ENCODE measurements around the gene EBI3. TPM values are rescaled to one million over a fixed set of nuclear protein-coding genes. Genes with fewer than 3 reads are reported as not detected.

Gene EBI3
- total RNA-seq, 1 experiment from 2014 or later, result 1.4 TPM

DNA sequence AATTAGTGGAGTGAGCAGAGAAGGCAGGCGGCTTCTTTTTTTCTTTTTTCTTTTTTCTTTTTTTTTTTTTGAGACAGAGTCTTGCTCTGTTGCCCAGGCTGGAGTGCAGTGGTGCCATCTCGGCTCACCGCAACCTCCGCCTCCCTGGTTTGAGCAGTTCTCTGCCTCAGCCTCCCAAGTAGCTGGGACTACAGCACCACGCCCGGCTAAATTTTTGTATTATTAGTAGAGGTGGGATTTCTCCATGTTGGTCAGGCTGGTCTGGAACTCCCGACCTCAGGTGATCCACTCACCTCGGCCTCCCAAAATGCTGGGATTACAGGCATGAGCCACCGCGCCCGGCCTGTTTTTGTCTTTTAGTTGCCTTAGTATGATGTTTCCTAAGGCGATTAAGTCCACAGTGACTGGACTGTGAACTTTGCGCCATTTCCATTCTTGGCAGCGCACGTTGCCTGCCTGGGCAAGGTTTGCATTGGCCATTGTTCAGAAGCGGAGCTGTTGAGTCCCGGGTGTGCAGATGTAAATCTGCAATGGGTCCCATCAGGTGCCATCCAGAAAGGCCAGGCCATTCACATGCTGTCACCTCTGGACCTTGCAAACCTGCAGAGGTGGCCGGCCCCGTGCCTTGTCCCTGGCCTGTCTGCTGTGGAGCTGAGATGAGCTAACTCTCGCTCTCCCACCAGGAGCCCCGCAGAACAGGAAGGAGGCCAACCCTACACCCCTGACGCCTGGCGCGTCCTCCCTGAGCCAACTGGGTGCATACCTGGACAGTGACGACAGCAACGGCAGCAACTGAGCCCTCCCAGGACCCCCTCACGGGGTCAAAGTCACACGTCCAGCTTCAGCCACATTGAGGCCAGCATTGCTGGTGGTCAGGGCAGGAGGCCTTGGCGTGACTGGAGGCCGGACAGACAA, 38.8 kb downstream of the EBI3 start:
- no peaks in the 10 kb centered on the region for H3K9me3 Mint-ChIP-seq
- no peaks in the 10 kb centered on the region for H3K4me1 ChIP-seq (ENCODE audit: insufficient read depth, low read length)
- H3K27ac ChIP-seq (ENCODE audit: insufficient read length, low read depth, low read length), result no peak overlapping the region
- H3K27me3 Mint-ChIP-seq (ENCODE audit: low read depth), result no peaks in the 10 kb centered on the region
- peaks cover 2 to 5% of the 10 kb centered on the region in 2 experiments; a peak in 3 of 4 replicates for H3K4me1 Mint-ChIP-seq
- no peak overlapping the region for H3T11ph ChIP-seq (ENCODE audit: low read length)
- no peak overlapping the region for H2BK12ac ChIP-seq (ENCODE audit: insufficient read length, low read depth, low read length)
- H2AK5ac ChIP-seq (ENCODE audit: insufficient read length, low read length), result no peak overlapping the region
- H4K8ac ChIP-seq (replicated peaks; ENCODE audit: insufficient read length, low read depth, low read length), result no peak overlapping the region
- H3K9ac ChIP-seq (ENCODE audit: extremely low read depth, insufficient read length, low read length), result no peak overlapping the region
- DNase-seq, result no peak
- H4K91ac ChIP-seq (ENCODE audit: insufficient read length, low read depth, low read length), result no peak overlapping the region
- no peak overlapping the region for H3K4me2 ChIP-seq (ENCODE audit: insufficient read depth, insufficient read length, low read length)
- no peak overlapping the region for H3K4ac ChIP-seq (ENCODE audit: low read depth, low read length)
- no peak overlapping the region for H3K14ac ChIP-seq (ENCODE audit: insufficient read depth, low read length)
- no peaks in the 10 kb centered on the region for H4K20me1 ChIP-seq (ENCODE audit: control insufficient read depth, insufficient read depth, insufficient read length)
- H3K56ac ChIP-seq (ENCODE audit: insufficient read length, low read depth, low read length), result no peak overlapping the region
- no peak overlapping the region for H2AFZ ChIP-seq (ENCODE audit: low read length)
- TF ChIP-seq, protein P1, sequence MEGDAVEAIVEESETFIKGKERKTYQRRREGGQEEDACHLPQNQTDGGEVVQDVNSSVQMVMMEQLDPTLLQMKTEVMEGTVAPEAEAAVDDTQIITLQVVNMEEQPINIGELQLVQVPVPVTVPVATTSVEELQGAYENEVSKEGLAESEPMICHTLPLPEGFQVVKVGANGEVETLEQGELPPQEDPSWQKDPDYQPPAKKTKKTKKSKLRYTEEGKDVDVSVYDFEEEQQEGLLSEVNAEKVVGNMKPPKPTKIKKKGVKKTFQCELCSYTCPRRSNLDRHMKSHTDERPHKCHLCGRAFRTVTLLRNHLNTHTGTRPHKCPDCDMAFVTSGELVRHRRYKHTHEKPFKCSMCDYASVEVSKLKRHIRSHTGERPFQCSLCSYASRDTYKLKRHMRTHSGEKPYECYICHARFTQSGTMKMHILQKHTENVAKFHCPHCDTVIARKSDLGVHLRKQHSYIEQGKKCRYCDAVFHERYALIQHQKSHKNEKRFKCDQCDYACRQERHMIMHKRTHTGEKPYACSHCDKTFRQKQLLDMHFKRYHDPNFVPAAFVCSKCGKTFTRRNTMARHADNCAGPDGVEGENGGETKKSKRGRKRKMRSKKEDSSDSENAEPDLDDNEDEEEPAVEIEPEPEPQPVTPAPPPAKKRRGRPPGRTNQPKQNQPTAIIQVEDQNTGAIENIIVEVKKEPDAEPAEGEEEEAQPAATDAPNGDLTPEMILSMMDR (conservative IDR thresholded peaks at IDR 0.05), result no peak
- H3K23me2 ChIP-seq (ENCODE audit: insufficient read length, low read depth, low read length, poor library complexity, severe bottlenecking), result no peaks in the 10 kb centered on the region
- no peak overlapping the region for H3K4me3 Mint-ChIP-seq
- H3K18ac ChIP-seq (ENCODE audit: insufficient read length, low read depth, low read length), result no peak overlapping the region
- H2BK15ac ChIP-seq (ENCODE audit: low read depth, low read length), result no peak overlapping the region
- no peak overlapping the region for H3K23ac ChIP-seq (ENCODE audit: insufficient read length, low read depth, low read length)
- H3K9me3 ChIP-seq (ENCODE audit: control insufficient read depth, low read depth, low read length), result no peaks in the 10 kb centered on the region
- no peak overlapping the region for H2BK5ac ChIP-seq (ENCODE audit: insufficient read length, low read length)
- no peak overlapping the region for H2BK20ac ChIP-seq (ENCODE audit: low read depth, low read length, poor library complexity, severe bottlenecking)
- no peak overlapping the region for H2BK120ac ChIP-seq (ENCODE audit: low read depth, low read length, poor library complexity, severe bottlenecking)
- no peaks in the 10 kb centered on the region for H3K27me3 ChIP-seq (ENCODE audit: insufficient read depth, low read length)
- peaks cover 10 to 50% (median 28%) of the 10 kb centered on the region in 3 experiments; a peak in 6 of 7 replicates for H3K36me3 Mint-ChIP-seq (ENCODE audit: insufficient read depth in 1 of 3, low read depth in 3 of 3)
- H4K5ac ChIP-seq (ENCODE audit: insufficient read length, low read depth, low read length), result no peak overlapping the region
- H3K79me2 ChIP-seq (ENCODE audit: insufficient read depth, low read length), result no peaks in the 10 kb centered on the region
- no CpG with 5 or more reads among the region's 30 CpGs for WGBS (ENCODE audit: extremely low coverage, insufficient read length, low lambda C conversion rate)
- no peaks in the 10 kb centered on the region for H3K79me1 ChIP-seq (ENCODE audit: insufficient read depth, low read depth, low read length, poor library complexity, severe bottlenecking)
- no peak overlapping the region for H3K27ac Mint-ChIP-seq
